Measurements from ENCODE around the gene CDH15. TPM values are rescaled to one million over a fixed set of nuclear protein-coding genes. Genes with fewer than 3 reads are reported as not detected.
A peak's percentile ranks its signal among the peaks of the same experiment; 100 is the strongest.

CDH15 gene
- total and polyA plus RNA-seq, 9 donors, result 121 to 276 (median 171) TPM

GRCh38 chr16:89193576-89194293 is 22.2 kb downstream of the CDH15 start:
- H3K4me3 ChIP-seq (ENCODE audit: low read length), result no peak overlapping the region
- H3K27me3 ChIP-seq (ENCODE audit: control insufficient read depth, insufficient read depth, low read length), result peaks cover 11% of the 10 kb centered on the region
- H3K4me1 ChIP-seq (ENCODE audit: control insufficient read depth, insufficient read depth, low read length), result peaks cover 7% of the 10 kb centered on the region
- 67% methylated on average over 30 of the region's 38 CpGs for WGBS (ENCODE audit: insufficient coverage)
- H3K27ac ChIP-seq (ENCODE audit: low read length), result no peak overlapping the region
- peak; percentile 7 for DNase-seq
- no peaks in the 10 kb centered on the region for H3K9me3 ChIP-seq (replicated peaks; ENCODE audit: control insufficient read depth, low read depth, low read length)
- peaks cover 54% of the 10 kb centered on the region for H3K36me3 ChIP-seq (ENCODE audit: control insufficient read depth, insufficient read depth, low read length)

DNA sequence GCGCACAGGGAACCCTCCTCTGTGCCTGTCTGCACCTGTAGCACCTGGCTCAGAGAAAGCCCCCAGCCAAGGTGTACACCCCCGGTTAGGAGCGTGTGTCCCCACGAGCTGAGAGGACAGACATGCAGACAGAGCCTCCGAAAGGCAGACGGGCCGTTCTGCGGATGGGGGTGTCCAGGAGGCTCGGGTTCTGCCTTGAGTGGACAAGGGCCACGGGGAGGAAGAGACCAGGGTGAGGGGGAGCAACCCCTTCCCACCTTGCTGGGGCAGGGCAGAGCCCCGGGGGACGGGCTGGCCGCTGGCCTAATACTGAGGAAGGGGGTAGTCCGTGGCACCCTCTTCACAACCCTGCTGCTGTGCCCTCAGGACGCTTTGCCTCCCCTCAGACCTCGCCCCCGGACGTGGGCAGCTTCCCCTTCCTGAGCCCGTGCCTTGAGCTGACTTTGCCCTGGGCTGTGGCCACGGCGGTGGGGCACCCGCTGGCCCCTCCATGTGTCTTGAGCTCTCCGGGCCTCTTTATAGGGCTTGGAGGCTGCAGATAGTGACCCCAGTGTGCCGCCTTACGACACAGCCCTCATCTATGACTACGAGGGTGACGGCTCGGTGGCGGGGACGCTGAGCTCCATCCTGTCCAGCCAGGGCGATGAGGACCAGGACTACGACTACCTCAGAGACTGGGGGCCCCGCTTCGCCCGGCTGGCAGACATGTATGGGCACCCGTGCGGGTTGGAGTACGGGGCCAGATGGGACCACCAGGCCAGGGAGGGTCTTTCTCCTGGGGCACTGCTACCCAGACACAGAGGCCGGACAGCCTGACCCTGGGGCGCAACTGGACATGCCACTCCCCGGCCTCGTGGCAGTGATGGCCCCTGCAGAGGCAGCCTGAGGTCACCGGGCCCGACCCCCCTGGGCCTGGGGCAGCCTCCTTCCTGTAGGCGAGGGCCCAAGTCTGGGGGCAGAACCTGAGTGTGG is 23.1 kb downstream of the CDH15 start:
- H3K36me3 ChIP-seq (ENCODE audit: control insufficient read depth, insufficient read depth, low read length), result peaks cover 46% of the 10 kb centered on the region
- no peak overlapping the region for H3K4me3 ChIP-seq (ENCODE audit: low read length)
- peak; percentile 4 for DNase-seq
- no peaks in the 10 kb centered on the region for H3K9me3 ChIP-seq (replicated peaks; ENCODE audit: control insufficient read depth, low read depth, low read length)
- WGBS (ENCODE audit: insufficient coverage), result 78% methylated on average over 45 of the region's 45 CpGs
- no peak overlapping the region for H3K27ac ChIP-seq (ENCODE audit: low read length)
- peaks cover 7% of the 10 kb centered on the region for H3K4me1 ChIP-seq (ENCODE audit: control insufficient read depth, insufficient read depth, low read length)
- H3K27me3 ChIP-seq (ENCODE audit: control insufficient read depth, insufficient read depth, low read length), result peaks cover 20% of the 10 kb centered on the region

DNA sequence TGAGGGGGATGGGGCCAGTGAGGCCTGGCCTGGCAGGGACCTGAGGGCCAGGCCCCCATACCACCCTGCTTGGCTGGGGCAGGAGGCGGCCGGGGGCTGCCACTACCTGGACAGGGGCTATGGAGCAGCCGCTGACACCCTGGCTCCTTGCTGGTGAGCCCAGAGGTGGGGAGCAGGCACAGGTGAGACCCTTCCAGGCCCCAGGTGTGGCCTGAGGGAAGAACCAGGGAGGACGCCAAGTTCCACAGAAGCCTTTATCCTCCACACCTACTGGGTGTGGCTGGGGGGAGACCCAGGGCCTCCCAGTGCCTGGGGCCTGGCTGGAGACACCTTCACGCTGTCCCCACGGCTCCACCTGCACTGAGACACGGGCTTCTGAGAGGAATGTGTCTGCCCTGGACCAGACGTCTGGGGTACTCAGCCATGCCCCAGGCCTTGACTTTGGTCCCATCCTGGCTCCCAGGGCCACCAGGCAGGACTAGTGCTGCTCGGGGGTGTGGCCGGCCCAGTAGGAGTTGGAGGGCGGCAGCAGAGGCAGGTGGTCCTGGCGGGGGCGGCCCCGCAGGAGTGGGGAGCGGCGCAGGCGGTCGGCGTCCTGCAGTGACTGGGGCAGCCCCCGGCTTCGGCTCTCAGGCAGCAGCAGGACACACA is 24.1 kb downstream of the CDH15 start:
- H3K4me3 ChIP-seq (ENCODE audit: low read length), result no peak overlapping the region
- peaks cover 31% of the 10 kb centered on the region for H3K27me3 ChIP-seq (ENCODE audit: control insufficient read depth, insufficient read depth, low read length)
- WGBS (ENCODE audit: insufficient coverage), result 79% methylated on average over 19 of the region's 21 CpGs
- H3K4me1 ChIP-seq (ENCODE audit: control insufficient read depth, insufficient read depth, low read length), result peaks cover 17% of the 10 kb centered on the region
- no peak overlapping the region for H3K27ac ChIP-seq (ENCODE audit: low read length)
- H3K36me3 ChIP-seq (ENCODE audit: control insufficient read depth, insufficient read depth, low read length), result peaks cover 36% of the 10 kb centered on the region
- no peaks in the 10 kb centered on the region for H3K9me3 ChIP-seq (replicated peaks; ENCODE audit: control insufficient read depth, low read depth, low read length)
- no peak for DNase-seq

DNA sequence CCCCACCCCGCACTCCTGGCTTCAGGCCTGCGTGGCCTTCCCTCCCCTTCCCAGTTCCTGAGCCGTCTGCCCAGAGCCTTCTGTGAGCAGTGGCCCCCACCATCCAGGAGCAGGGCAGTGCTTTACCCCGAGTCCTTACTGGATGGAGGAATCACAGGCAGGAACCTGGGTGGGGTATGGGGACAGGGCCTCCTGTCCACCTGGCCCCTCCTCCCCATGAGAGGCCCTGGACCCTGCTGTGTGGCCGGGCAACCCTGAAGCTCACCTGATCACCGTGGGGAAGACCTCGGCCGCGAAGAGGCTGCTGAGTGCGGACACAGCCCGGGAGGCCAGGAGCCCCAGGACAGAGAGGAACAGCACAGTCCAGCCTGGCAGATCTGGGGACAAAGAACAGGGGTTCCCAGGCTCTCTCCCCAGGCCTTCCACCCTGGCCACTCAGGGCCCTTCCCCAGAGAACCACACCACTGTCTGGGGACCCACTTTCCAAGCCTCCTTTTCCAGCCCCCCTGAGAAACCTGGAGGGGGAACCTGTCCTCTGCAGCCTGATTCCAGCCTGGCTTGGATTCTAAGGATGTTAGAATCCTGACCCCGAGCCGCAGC is 25.6 kb downstream of the CDH15 start:
- DNase-seq, result no peak
- Histone ChIP-seq H3K36me3 (ENCODE audit: control insufficient read depth, insufficient read depth, low read length) (peaks cover 28% of the 10 kb centered on the region), H3K9me3 (replicated peaks; ENCODE audit: control insufficient read depth, low read depth, low read length) (no peaks in the 10 kb centered on the region), H3K27me3 (ENCODE audit: control insufficient read depth, insufficient read depth, low read length) (peaks cover 37% of the 10 kb centered on the region), H3K4me1 (ENCODE audit: control insufficient read depth, insufficient read depth, low read length) (peaks cover 19% of the 10 kb centered on the region), H3K4me3 (ENCODE audit: low read length) (no peak overlapping the region), H3K27ac (ENCODE audit: low read length) (no peak overlapping the region)
- WGBS (ENCODE audit: insufficient coverage), result 74% methylated on average over 10 of the region's 13 CpGs

DNA sequence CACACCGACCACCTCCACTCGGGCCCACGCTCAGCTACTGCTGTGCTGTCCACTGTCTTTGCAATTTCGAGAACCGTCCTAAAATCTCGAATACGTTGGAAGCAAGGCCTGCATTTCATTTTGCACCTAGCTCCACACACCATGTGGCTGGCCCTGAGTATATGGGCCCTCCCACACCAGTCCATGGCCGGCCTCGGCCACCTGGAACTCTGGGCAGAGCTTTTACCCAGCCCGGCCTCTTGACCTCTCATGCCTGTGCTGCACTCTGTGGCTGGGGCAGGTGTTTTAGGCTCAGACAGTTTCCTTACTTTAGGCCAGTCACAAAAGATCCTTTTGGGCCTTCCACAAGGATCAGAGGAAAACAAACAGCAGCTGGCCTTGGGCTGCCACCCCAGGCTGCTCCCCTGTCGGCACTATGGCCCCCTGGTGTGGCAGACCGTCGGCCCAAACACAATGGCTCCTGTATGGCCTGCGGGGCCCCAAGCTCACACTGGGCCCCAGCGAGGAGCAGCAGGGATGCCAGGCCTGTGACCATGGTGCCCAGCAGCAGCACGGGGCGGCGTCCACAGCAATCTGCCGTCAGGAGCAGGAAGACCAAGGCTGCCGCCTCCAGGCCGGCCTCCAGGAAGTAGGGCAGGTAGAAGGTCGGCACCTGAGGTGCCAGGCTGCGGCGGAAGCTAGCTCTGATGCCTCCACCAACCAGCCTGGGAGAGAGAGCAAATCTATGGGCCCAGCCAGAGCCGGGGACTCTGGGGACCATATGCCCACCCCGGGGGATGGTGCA is 26.3 kb downstream of the CDH15 start:
- H3K36me3 ChIP-seq (ENCODE audit: control insufficient read depth, insufficient read depth, low read length), result peaks cover 28% of the 10 kb centered on the region
- H3K4me3 ChIP-seq (ENCODE audit: low read length), result no peak overlapping the region
- H3K4me1 ChIP-seq (ENCODE audit: control insufficient read depth, insufficient read depth, low read length), result peaks cover 19% of the 10 kb centered on the region
- 64% methylated on average over 26 of the region's 26 CpGs for WGBS (ENCODE audit: insufficient coverage)
- H3K9me3 ChIP-seq (replicated peaks; ENCODE audit: control insufficient read depth, low read depth, low read length), result no peaks in the 10 kb centered on the region
- DNase-seq, result no peak
- H3K27me3 ChIP-seq (ENCODE audit: control insufficient read depth, insufficient read depth, low read length), result peaks cover 44% of the 10 kb centered on the region
- no peak overlapping the region for H3K27ac ChIP-seq (ENCODE audit: low read length)

GRCh38 chr16:89198417-89199240 is 27.1 kb downstream of the CDH15 start:
- 63% methylated on average over 22 of the region's 28 CpGs for WGBS (ENCODE audit: insufficient coverage)
- Histone ChIP-seq H3K27me3 (ENCODE audit: control insufficient read depth, insufficient read depth, low read length) (peaks cover 49% of the 10 kb centered on the region), H3K27ac (ENCODE audit: low read length) (no peak overlapping the region), H3K36me3 (ENCODE audit: control insufficient read depth, insufficient read depth, low read length) (peaks cover 24% of the 10 kb centered on the region), H3K4me1 (ENCODE audit: control insufficient read depth, insufficient read depth, low read length) (peaks cover 19% of the 10 kb centered on the region), H3K9me3 (replicated peaks; ENCODE audit: control insufficient read depth, low read depth, low read length) (no peaks in the 10 kb centered on the region), H3K4me3 (ENCODE audit: low read length) (no peak overlapping the region)
- no peak for DNase-seq

GRCh38 chr16:89199241-89200123 is 27.9 kb downstream of the CDH15 start:
- Histone ChIP-seq H3K27ac (ENCODE audit: low read length) (no peak overlapping the region), H3K36me3 (ENCODE audit: control insufficient read depth, insufficient read depth, low read length) (peaks cover 16% of the 10 kb centered on the region), H3K9me3 (replicated peaks; ENCODE audit: control insufficient read depth, low read depth, low read length) (no peaks in the 10 kb centered on the region), H3K27me3 (ENCODE audit: control insufficient read depth, insufficient read depth, low read length) (peaks cover 49% of the 10 kb centered on the region), H3K4me1 (ENCODE audit: control insufficient read depth, insufficient read depth, low read length) (peaks cover 19% of the 10 kb centered on the region), H3K4me3 (ENCODE audit: low read length) (no peak overlapping the region)
- no peak for DNase-seq
- 67% methylated on average over 20 of the region's 22 CpGs for WGBS (ENCODE audit: insufficient coverage)

DNA sequence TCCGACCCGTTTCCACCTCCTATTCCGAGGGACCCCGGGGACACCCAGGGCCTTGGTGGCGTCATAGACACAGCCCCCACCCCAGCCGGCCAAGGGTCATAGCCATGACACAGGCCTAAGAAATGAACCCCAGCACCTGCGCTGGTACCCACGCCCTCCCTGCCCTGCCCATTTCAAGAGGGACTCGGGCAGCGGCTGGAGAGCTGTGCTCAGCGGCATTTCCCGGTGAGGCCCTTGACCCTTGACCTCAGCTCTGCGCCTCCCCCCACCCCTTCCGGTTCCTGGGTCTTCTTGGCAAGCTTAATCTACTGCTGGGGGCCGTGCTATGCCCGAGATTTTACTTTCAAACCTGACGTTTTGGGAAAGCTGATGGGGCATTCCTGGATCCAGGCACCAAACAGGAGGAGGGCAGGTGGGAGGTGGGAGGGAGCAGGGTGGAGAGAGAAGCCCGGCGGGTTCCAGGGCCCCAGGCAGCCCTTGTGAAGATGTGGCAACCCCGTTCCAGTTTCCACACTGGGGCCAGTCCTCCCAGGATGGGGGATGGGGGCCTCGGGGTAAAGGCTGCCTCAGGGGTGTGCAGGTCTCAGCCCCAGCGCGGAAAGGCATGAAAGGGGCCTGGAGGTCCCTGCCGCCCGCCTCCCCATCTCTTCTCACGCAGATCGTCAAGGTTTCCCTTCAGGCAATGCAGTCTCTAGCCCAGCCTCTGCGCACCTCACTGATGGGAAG is 28.7 kb downstream of the CDH15 start, which contains the start of gene SLC22A31:
Gene SLC22A31 (minus strand): TSS at position 414 of the 726 bp plus-strand sequence. CDS start 36 bp downstream, at position 378.
- no peaks in the 10 kb centered on the region for H3K9me3 ChIP-seq (replicated peaks; ENCODE audit: control insufficient read depth, low read depth, low read length)
- no peak within 1 kb of the TSS for H3K27ac ChIP-seq (ENCODE audit: low read length)
- DNase-seq, result no peak
- peaks cover 9% of the 10 kb centered on the region for H3K36me3 ChIP-seq (ENCODE audit: control insufficient read depth, insufficient read depth, low read length)
- peaks cover 19% of the 10 kb centered on the region for H3K4me1 ChIP-seq (ENCODE audit: control insufficient read depth, insufficient read depth, low read length)
- 11% methylated on average over 23 of the region's 28 CpGs for WGBS (ENCODE audit: insufficient coverage)
- H3K27me3 ChIP-seq (ENCODE audit: control insufficient read depth, insufficient read depth, low read length), result peaks cover 54% of the 10 kb centered on the region
- H3K4me3 ChIP-seq (ENCODE audit: low read length), result no peak within 1 kb of the TSS

Data from muscle of leg (tissue), 11 donors.